Activated CD4-positive, alpha-beta T cell treated with anti-CD3 and anti-CD28 coated beads, Interleukin-2, amount 10 ng/mL, durations not matched to agents 7 days and 5 days (primary cell): Measurements from ENCODE around the gene MAFF. TPM values are rescaled to one million over a fixed set of nuclear protein-coding genes. Genes with fewer than 3 reads are reported as not detected.
A peak's percentile ranks its signal among the peaks of the same experiment; 100 is the strongest.
"Not testable (repeated sequence)": the region's sequence is repeated elsewhere in the genome, so short reads cannot be mapped to it uniquely, and the experiment has no call there.

Source experiments
- CTCF ChIA-PET: fragments of 350-600 bp; sonication (Branson Sonifier 250); formaldehyde crosslinking; loops from one replicate; lab custom pipeline; 2021; ENCODE audit warnings: antibody characterized with exemption; lab: Charles Lee
- POLR2A ChIA-PET: fragments of 350-600 bp; sonication (Branson Sonifier 250); formaldehyde crosslinking; loops from one replicate; lab custom pipeline; 2021; ENCODE audit warnings: antibody characterized with exemption; lab: Charles Lee
- DNase-seq: peaks from one replicate; pipeline ENCODE4 v3.0.0-alpha.2; 2020
- H3K27ac Mint-ChIP-seq: one replicate; pipeline ENCODE4 v1.8.0; 2021; ENCODE audit warnings: mild to moderate bottlenecking, moderate library complexity, mixed read lengths
- H3K27me3 Mint-ChIP-seq: one replicate; pipeline ENCODE4 v1.8.0; 2021; ENCODE audit warnings: mixed read lengths
- H3K36me3 Mint-ChIP-seq: one replicate; pipeline ENCODE4 v1.8.0; 2021; ENCODE audit warnings: low read depth, mixed read lengths
- H3K4me1 Mint-ChIP-seq: one replicate; pipeline ENCODE4 v1.8.0; 2021; ENCODE audit warnings: mixed read lengths
- H3K4me3 Mint-ChIP-seq: one replicate; pipeline ENCODE4 v1.8.0; 2021; ENCODE audit warnings: mild to moderate bottlenecking, moderate library complexity, mixed read lengths
- H3K9me3 Mint-ChIP-seq: one replicate; pipeline ENCODE4 v1.8.0; 2021; ENCODE audit warnings: mixed read lengths
- total RNA-seq, 2 experiments: library from RNA; stranded (reverse); gene quantifications; one replicate each; pipeline ENCODE4 v1.2.3, GENCODE V29; 2021

The MAFF gene
- total RNA-seq, 2 experiments from 2014 or later = 4.7 to 5.0 TPM

DNA sequence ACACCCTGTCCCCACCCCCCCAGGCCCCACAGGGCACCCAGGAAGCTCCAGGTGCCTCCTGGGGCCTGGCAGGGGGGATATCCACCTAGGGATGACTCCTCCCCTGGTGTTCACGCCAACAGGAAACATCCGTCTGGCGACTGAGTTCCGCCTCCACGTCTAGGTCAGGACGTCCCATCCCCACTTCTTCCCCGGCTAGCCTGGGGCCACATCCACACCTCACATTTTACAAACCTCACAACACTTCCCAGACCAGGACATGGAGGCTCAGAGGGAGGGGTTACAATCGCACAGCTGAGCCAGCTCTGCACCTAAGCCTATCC lies 21.0 kb downstream of the MAFF start:
- POLR2A ChIA-PET = no interaction called here
- H3K4me3 Mint-ChIP-seq = no peak overlapping the region
- peaks cover 15% of the 10 kb centered on the region for H3K4me1 Mint-ChIP-seq
- no peak overlapping the region for H3K27ac Mint-ChIP-seq
- no peaks in the 10 kb centered on the region for H3K36me3 Mint-ChIP-seq
- no peaks in the 10 kb centered on the region for H3K9me3 Mint-ChIP-seq
- CTCF ChIA-PET = interaction anchor here (0.5 to 1.8 kb wide), 2 partner anchors 12 to 106 kb away, joined by 3 to 4 read pairs; no protein-coding TSS in a partner anchor
- H3K27me3 Mint-ChIP-seq = no peaks in the 10 kb centered on the region
- DNase-seq = no peak

DNA sequence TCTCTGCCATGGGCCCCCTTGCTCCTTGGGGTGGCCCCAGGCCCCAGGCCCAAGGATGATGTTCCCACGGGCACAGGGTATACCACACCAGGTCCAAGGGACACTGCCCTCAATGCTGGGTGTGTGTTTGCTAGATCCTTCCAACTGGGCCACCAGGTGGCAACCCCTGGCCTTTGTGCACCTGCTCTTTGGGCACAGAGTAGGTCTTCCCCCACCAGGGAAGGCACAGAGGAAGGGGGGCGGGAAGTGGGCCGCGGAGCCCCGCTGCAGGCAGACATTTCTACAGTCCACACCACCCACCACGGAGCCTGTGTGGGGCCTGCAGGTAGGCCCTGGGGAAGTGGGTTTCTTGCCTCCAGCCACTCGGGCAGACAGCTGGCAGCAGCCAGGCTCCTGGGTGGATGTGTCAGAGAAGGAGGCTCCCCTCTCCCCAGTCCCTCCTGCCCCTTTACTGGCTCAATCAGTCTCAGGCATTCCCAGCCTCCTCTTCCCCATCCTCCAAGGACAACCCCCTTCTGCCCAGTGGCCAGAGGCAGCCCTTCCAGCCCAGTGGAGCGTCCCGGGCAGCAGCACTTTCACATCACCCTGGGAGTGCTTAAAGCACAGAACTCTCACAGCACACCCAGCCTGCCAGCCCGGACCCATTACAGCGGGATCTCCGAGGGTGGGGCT lies 21.6 kb downstream of the MAFF start:
- no peak for DNase-seq
- ChIA-PET CTCF (interaction anchor here (0.5 to 1.8 kb wide), 3 partner anchors 11 to 107 kb away, joined by 3 to 7 read pairs (median 4); no protein-coding TSS in a partner anchor), POLR2A (no interaction called here)
- Mint-ChIP-seq H3K36me3 (no peaks in the 10 kb centered on the region), H3K27ac (no peak overlapping the region), H3K4me1 (peaks cover 9% of the 10 kb centered on the region), H3K4me3 (no peak overlapping the region), H3K9me3 (no peaks in the 10 kb centered on the region), H3K27me3 (no peaks in the 10 kb centered on the region)

- ChIA-PET POLR2A (no interaction called here), CTCF (no interaction called here)
- Mint-ChIP-seq H3K4me1 (peaks cover 8% of the 10 kb centered on the region), H3K27me3 (no peaks in the 10 kb centered on the region), H3K27ac (peak overlapping the region; percentile 9), H3K4me3 (no peak overlapping the region), H3K36me3 (peaks cover 9% of the 10 kb centered on the region), H3K9me3 (no peaks in the 10 kb centered on the region)
- DNase-seq = no peak
These were observed 25.3 kb downstream of the MAFF start for GRCh38 chr22:38226853-38227649.

DNA sequence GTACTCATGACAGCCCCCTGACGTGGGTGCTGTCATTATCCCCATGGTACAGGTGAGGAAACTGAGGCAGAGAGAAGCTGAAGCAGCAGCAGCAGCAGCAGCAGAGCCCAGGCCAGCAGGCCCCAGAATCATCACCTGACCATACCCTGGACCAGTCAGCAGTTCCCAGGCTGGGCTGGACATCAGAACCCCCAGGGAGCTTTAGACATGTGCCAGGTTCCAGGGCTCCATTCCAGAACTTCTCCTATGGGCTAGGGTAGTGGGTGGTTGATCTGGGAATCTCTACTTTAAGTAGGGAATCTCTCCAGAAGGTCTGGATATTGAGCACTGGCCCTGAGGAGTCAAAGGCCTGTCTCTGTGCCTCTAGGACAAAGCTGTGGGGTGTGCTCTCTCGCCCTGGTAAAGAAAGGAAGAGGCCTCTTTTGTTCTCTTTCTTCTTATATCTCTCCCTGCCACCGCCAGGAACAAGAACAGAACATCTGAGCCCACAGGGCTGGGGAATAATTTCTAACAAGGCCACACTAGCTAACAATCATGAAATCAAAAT lies 26.6 kb downstream of the MAFF start:
- H3K27me3 Mint-ChIP-seq = no peaks in the 10 kb centered on the region
- peaks cover 9% of the 10 kb centered on the region for H3K36me3 Mint-ChIP-seq
- no peak overlapping the region for H3K4me3 Mint-ChIP-seq
- ChIA-PET CTCF (no interaction called here), POLR2A (interaction anchor here (0.6 kb wide), 1 partner anchor 280 kb away, joined by 3 read pairs; no protein-coding TSS in a partner anchor)
- peaks cover 8% of the 10 kb centered on the region for H3K4me1 Mint-ChIP-seq
- H3K9me3 Mint-ChIP-seq = no peaks in the 10 kb centered on the region
- no peak for DNase-seq
- H3K27ac Mint-ChIP-seq = peak overlapping the region; percentile 20

DNA sequence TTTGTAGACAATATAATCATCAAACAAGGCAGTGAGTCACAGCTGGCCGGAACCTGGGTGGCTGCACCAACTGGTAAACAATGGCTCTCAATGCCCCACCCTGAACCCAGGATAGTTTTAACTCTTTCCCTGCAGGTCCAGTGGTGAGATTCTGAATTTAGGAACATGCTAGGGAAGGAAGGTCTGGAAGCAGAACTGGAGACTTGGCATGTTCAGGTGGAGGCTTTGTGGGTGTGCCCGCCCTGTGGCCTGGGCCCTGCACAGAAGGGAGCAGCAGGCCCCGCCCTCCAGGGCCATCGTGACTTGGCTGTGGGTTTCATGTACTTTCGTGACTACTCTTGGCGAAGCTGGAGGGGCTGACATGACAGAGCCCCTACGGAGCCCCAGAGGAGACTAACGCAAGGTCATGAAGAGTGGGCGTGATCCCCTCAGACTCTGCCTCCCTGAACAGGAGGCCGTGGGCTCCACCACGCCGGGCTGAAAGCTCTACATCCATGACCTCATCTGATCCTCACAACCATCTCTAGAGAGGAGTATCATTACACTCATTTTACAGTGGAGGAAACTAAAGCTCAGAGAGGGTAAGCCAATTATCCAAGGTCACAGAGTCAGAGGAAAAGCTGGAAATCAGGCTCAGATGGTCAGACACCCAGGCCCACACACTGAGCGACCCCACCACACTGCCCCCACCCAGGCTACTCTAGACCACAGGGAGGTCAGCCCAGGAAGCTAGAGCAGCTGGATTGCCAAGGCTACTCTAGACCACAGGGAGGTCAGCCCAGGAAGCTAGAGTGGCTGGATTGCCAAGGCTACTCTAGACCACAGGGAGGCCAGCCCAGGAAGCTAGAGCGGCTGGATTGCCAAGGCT lies 27.3 kb downstream of the MAFF start:
- DNase-seq = no peak
- H3K27ac Mint-ChIP-seq = peak overlapping the region; percentile 20
- H3K36me3 Mint-ChIP-seq = peaks cover 9% of the 10 kb centered on the region
- H3K9me3 Mint-ChIP-seq = no peaks in the 10 kb centered on the region
- peaks cover 8% of the 10 kb centered on the region for H3K4me1 Mint-ChIP-seq
- CTCF ChIA-PET = interaction anchor here (1.1 to 1.6 kb wide), 2 partner anchors 122 to 177 kb away, joined by 3 to 5 read pairs; no protein-coding TSS in a partner anchor
- no peak overlapping the region for H3K4me3 Mint-ChIP-seq
- H3K27me3 Mint-ChIP-seq = no peaks in the 10 kb centered on the region
- POLR2A ChIA-PET = interaction anchor here (0.6 kb wide), 1 partner anchor 281 kb away, joined by 3 read pairs; no protein-coding TSS in a partner anchor

DNA sequence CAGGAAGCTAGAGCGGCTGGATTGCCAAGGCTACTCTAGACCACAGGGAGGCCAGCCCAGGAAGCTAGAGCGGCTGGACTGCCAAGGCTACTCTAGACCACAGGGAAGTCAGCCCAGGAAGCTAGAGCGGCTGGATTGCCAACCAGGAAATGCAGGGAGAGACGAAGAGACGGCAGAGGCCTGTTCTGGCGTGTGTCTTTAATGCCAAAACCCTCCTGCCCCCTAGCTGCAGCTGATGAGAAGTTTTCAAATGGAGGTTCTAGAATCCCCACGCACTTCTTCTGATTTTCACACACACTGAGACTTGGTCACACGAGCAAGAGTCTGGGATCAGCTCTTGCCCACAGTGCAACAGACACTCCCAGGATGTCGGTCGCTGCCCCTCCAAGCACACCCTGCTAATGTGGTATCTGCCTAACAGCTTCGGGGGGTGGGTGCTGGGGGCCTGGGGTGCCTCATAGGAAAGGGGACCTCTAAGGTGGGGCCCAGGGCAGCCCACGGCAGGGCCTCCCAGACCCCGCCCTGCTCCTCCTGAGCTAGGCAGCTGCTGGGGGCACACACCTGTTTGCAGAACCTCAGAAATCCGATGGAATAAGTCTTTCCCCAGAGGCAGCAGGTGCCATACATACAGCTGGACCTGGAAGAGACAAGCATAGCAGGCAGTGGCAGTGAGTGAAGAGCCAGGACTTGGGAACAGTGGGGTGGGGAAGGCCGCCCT lies 28.5 kb downstream of the MAFF start:
- Mint-ChIP-seq H3K4me3 (no peak overlapping the region), H3K27me3 (no peaks in the 10 kb centered on the region)

DNA sequence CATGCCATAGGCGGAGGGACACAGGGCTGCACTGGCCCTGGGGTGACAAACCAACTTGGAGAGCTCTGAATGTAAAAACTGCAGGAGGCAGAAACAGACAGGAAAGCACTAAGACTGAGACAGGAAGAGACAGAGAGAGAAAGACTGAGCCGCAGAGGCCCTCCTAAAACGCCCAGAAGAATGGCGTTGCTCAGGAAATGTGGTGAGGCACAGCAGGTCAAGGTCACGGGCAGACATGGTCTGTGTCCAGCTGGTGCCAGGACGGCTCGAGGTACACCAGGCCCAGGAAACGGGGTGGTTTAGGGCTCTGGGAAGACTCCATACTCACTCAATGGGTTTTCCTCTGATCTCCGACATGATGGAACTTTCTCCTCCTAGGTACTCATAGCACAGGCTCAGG lies 29.1 kb downstream of the MAFF start:
- DNase-seq = no peak
- H3K27ac Mint-ChIP-seq = no peak overlapping the region
- no peaks in the 10 kb centered on the region for H3K9me3 Mint-ChIP-seq
- ChIA-PET CTCF (interaction anchor here (1.0 to 1.3 kb wide), 2 partner anchors 16 to 28 kb away, joined by 3 read pairs; no protein-coding TSS in a partner anchor), POLR2A (no interaction called here)
- H3K4me3 Mint-ChIP-seq = no peak overlapping the region
- no peaks in the 10 kb centered on the region for H3K27me3 Mint-ChIP-seq
- H3K36me3 Mint-ChIP-seq = peaks cover 9% of the 10 kb centered on the region
- H3K4me1 Mint-ChIP-seq = peaks cover 8% of the 10 kb centered on the region

More for the DNA sequence above, 28.5 kb downstream of the MAFF start:
- peaks cover 9% of the 10 kb centered on the region for H3K36me3 Mint-ChIP-seq
- H3K9me3 Mint-ChIP-seq = no peaks in the 10 kb centered on the region
- ChIA-PET POLR2A (no interaction called here), CTCF (interaction anchor here (1.0 to 1.6 kb wide), 4 partner anchors 15 to 178 kb away, joined by 3 to 5 read pairs (median 3); no protein-coding TSS in a partner anchor)
- peaks cover 8% of the 10 kb centered on the region for H3K4me1 Mint-ChIP-seq
- DNase-seq = peak; percentile 36
- no peak overlapping the region for H3K27ac Mint-ChIP-seq

- no peaks in the 10 kb centered on the region for H3K27me3 Mint-ChIP-seq
- H3K4me1 Mint-ChIP-seq = peaks cover 8% of the 10 kb centered on the region
- H3K4me3 Mint-ChIP-seq = no peak overlapping the region
- peaks cover 9% of the 10 kb centered on the region for H3K36me3 Mint-ChIP-seq
- ChIA-PET CTCF (no interaction called here), POLR2A (no interaction called here)
- no peak for DNase-seq
- H3K27ac Mint-ChIP-seq = peak overlapping the region; percentile 26
- no peaks in the 10 kb centered on the region for H3K9me3 Mint-ChIP-seq
These were observed 30.4 kb downstream of the MAFF start for GRCh38 chr22:38232196-38232595.

- ChIA-PET POLR2A (no interaction called here), CTCF (interaction anchor here (1.4 kb wide), 1 partner anchor 181 kb away, joined by 5 read pairs; no protein-coding TSS in a partner anchor)
- DNase-seq = no peak
- Mint-ChIP-seq H3K9me3 (no peaks in the 10 kb centered on the region), H3K27ac (no peak overlapping the region), H3K27me3 (no peaks in the 10 kb centered on the region), H3K4me3 (no peak overlapping the region), H3K36me3 (peaks cover 9% of the 10 kb centered on the region), H3K4me1 (peaks cover 8% of the 10 kb centered on the region)
These were observed 31.6 kb downstream of the MAFF start for GRCh38 chr22:38233427-38233826.

DNA sequence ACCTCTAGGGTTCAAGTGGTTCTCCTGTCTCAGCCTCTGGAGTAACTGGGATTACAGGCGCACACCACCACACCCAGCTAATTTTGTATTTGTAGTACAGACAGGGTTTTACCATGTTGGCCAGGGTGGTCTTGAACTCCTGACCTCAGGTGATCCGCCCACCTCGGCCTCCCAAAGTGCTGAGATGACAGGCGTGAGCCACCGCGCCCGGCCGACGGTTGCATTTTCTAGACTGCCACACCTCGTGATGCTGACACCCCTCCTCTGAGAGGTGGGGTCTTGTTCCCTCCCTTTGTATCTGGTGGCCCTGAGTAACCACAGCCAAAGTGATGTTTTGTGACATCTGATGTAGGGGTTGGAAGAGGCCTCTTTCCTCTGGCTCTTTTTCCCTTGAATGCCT lies 32.1 kb downstream of the MAFF start:
- H3K4me3 Mint-ChIP-seq, POLR2A ChIA-PET, H3K36me3 Mint-ChIP-seq, H3K4me1 Mint-ChIP-seq, H3K27ac Mint-ChIP-seq, H3K9me3 Mint-ChIP-seq, H3K27me3 Mint-ChIP-seq, DNase-seq: not testable (repeated sequence)
- CTCF ChIA-PET = interaction anchor here (0.6 to 1.4 kb wide), 3 partner anchors 11 to 240 kb away, joined by 3 to 5 read pairs (median 4); no protein-coding TSS in a partner anchor

- POLR2A ChIA-PET = no interaction called here
- no peaks in the 10 kb centered on the region for H3K4me1 Mint-ChIP-seq
- no peak overlapping the region for H3K4me3 Mint-ChIP-seq
- CTCF ChIA-PET = interaction anchor here (1.1 to 1.4 kb wide), 3 partner anchors 12 to 183 kb away, joined by 3 to 5 read pairs (median 4); no protein-coding TSS in a partner anchor
- H3K9me3 Mint-ChIP-seq = no peaks in the 10 kb centered on the region
- peaks cover 10% of the 10 kb centered on the region for H3K36me3 Mint-ChIP-seq
- DNase-seq = no peak
- no peaks in the 10 kb centered on the region for H3K27me3 Mint-ChIP-seq
- H3K27ac Mint-ChIP-seq = no peak overlapping the region
These were observed 33.6 kb downstream of the MAFF start for GRCh38 chr22:38235240-38235850.
